OCI-LY1 (cell line): ENCODE measurements around the gene ODF2L.

Experiments
- EZH2 ChIP-seq: fragments of 200-600 bp; sonication (generic), shearing (Covaris generic); IDR thresholded peaks from 2 replicates; pipeline ENCODE4 v1.8.0; 2017; ENCODE audit warnings: borderline replicate concordance, mixed run types, mild to moderate bottlenecking, antibody characterized with exemption, low read length, moderate library complexity, mixed read lengths
- TF ChIP-seq, protein P1 (sequence below): fragments of 200-600 bp; sonication (generic), shearing (Covaris generic); IDR thresholded peaks from 2 replicates; pipeline ENCODE4 v1.5.1; 2017; ENCODE audit warnings: mild to moderate bottlenecking, antibody characterized with exemption, low read length, moderate library complexity, mixed read lengths

DNA sequence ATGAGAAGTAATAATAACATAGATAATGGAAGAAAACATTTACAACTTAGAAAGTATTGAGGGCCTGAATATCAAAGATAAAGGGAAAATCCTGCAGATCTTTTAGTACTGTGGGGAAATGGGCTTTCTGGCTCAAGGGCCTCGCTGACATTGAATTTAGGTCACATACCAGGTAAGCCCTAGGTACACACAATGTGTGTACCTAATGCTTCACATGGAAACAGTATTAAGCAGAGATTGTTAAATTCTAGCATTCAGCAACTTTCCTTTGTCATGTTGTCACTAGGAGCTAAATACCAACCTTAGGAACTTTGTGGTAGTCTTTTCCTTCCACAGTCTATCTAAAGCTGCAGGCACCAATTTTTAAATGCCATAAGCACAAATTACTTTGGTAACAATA, 49.7 kb downstream of the ODF2L start:
- TF ChIP-seq, protein P1, sequence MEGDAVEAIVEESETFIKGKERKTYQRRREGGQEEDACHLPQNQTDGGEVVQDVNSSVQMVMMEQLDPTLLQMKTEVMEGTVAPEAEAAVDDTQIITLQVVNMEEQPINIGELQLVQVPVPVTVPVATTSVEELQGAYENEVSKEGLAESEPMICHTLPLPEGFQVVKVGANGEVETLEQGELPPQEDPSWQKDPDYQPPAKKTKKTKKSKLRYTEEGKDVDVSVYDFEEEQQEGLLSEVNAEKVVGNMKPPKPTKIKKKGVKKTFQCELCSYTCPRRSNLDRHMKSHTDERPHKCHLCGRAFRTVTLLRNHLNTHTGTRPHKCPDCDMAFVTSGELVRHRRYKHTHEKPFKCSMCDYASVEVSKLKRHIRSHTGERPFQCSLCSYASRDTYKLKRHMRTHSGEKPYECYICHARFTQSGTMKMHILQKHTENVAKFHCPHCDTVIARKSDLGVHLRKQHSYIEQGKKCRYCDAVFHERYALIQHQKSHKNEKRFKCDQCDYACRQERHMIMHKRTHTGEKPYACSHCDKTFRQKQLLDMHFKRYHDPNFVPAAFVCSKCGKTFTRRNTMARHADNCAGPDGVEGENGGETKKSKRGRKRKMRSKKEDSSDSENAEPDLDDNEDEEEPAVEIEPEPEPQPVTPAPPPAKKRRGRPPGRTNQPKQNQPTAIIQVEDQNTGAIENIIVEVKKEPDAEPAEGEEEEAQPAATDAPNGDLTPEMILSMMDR, result no peak
- TF ChIP-seq EZH2, result no peak
